Measurements from ENCODE around the gene NEAT1.

The NEAT1 gene

DNA sequence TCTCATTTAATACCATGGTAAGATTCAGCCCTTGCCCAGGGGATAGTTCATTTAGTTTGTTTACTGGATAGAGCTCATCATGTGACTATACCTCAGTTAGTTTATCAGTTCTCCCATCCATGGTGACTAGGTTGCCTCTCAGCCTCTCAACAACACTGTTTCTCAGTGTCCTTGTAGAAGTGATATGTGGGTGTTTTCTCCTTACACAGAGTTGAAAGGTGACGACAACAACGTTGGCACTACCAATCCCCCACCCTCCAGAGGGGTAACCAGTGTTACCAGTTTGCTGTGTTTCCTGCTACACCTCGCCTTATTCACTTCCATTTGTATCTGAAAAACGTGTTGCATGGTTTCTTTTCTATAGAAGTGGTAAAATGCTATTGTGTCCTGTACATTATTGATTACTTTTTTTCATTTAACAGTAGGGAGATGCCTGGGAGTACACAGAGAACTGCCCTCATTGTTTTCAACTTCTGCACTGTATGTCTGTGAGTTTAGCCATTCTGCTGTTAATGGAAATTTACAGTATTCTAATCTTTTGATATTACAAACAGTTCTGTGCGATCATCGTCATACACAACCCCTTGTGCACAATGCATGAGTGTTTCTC is 11.6 kb downstream of the NEAT1 start:
- TF ChIP-seq, protein P1, sequence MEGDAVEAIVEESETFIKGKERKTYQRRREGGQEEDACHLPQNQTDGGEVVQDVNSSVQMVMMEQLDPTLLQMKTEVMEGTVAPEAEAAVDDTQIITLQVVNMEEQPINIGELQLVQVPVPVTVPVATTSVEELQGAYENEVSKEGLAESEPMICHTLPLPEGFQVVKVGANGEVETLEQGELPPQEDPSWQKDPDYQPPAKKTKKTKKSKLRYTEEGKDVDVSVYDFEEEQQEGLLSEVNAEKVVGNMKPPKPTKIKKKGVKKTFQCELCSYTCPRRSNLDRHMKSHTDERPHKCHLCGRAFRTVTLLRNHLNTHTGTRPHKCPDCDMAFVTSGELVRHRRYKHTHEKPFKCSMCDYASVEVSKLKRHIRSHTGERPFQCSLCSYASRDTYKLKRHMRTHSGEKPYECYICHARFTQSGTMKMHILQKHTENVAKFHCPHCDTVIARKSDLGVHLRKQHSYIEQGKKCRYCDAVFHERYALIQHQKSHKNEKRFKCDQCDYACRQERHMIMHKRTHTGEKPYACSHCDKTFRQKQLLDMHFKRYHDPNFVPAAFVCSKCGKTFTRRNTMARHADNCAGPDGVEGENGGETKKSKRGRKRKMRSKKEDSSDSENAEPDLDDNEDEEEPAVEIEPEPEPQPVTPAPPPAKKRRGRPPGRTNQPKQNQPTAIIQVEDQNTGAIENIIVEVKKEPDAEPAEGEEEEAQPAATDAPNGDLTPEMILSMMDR (IDR thresholded peaks at IDR 0.05): no peak

- TF ChIP-seq, protein P1 (IDR thresholded peaks at IDR 0.05): no peak
Observed at GRCh38 chr11:65434667-65435410, 12.2 kb downstream of the NEAT1 start.

DNA sequence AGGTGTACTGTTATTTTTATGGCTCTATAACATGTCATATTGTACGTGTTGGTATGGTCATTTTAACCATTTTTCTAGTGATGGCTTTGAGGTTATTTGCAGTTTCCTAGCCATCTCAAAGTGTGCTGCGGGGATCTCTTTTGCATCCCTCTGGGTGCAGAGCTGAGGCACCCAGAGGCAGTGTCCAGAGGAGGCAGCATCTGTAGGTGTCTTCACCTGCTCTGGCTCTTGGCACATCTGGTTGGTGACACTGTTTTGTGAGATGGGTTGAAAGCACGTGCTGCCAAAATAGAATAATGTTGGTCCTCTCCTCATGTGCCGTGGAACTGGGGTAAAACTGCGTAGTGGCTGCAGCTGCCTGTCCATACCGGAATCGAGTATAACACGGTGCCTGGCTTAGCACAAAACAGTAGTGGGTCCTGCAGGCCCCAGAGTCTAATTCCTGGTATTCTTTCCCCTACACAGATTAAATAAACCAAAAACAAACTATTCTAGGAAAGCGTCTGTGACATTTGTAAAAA is 12.9 kb downstream of the NEAT1 start:
- TF ChIP-seq, protein P1 (IDR thresholded peaks at IDR 0.05): no peak

- TF ChIP-seq, protein P1 (IDR thresholded peaks at IDR 0.05): no peak
Observed at GRCh38 chr11:65435981-65436411, 13.4 kb downstream of the NEAT1 start.

DNA sequence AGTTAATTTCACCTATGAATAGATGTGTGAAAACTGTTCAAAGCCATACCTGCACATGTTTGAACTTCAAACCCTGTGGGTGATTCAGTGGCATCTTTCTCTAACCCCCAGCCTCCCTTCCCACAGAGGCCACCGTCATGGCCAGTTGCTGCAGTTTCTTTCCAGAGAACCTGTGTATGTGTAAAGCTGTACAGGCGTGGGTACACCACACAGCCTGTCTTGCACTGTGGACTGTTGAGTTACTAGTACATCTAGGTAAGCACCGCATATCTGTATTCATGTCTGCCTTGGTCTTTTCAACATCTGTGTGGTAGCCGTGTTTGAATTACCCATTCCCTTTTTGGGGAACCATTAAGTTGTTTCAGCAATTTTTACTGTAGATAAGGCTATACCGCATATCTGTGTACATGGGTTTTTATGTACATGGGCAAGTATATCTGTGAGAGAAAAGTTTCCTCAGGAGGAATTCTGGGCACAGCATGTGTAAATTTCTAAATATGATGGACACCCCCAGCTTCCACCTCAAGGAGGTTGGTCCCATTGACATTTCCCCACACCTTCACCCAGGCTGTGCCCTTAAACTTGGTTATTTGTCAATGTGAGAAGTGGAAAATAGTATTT is 13.9 kb downstream of the NEAT1 start:
- TF ChIP-seq, protein P1 (IDR thresholded peaks at IDR 0.05): no peak

- TF ChIP-seq, protein P1 (IDR thresholded peaks at IDR 0.05): no peak
Observed at GRCh38 chr11:65437436-65438227, 15.0 kb downstream of the NEAT1 start.
